ENCODE results near the gene NARS2.
"Not testable (repeated sequence)": the region's sequence is repeated elsewhere in the genome, so short reads cannot be mapped to it uniquely, and the experiment has no call there.

Gene NARS2

GRCh38 chr11:78539506-78539905, 35.2 kb downstream of the NARS2 start:
- DNase-seq: no peak

- DNase-seq: no peak
Observed at GRCh38 chr11:78536933-78537332, 37.7 kb downstream of the NARS2 start.

GRCh38 chr11:78535920-78536319, 38.7 kb downstream of the NARS2 start:
- DNase-seq: no peak

GRCh38 chr11:78535027-78535426, 39.6 kb downstream of the NARS2 start:
- no peak for DNase-seq

GRCh38 chr11:78533399-78533798, 41.3 kb downstream of the NARS2 start:
- no peak for DNase-seq

GRCh38 chr11:78532991-78533390, 41.7 kb downstream of the NARS2 start:
- no peak for DNase-seq

- no peak for DNase-seq
Observed at GRCh38 chr11:78526497-78527146, 48.0 kb downstream of the NARS2 start.

- DNase-seq: no peak
Observed at GRCh38 chr11:78525720-78526119, 48.9 kb downstream of the NARS2 start.

GRCh38 chr11:78520230-78520629, 54.4 kb downstream of the NARS2 start:
- DNase-seq: no peak

- DNase-seq: no peak
Observed at GRCh38 chr11:78516281-78516680, 58.4 kb downstream of the NARS2 start.

- no peak for DNase-seq
Observed at GRCh38 chr11:78514922-78515502, 59.7 kb downstream of the NARS2 start.

GRCh38 chr11:78513085-78513484, 61.6 kb downstream of the NARS2 start:
- not testable (repeated sequence) for DNase-seq

- no peak for DNase-seq
Observed at GRCh38 chr11:78510597-78510996, 64.1 kb downstream of the NARS2 start.

GRCh38 chr11:78510025-78510596, 64.6 kb downstream of the NARS2 start:
- DNase-seq: no peak

GRCh38 chr11:78504708-78505107, 70.0 kb downstream of the NARS2 start:
- DNase-seq: no peak

- no peak for DNase-seq
Observed at GRCh38 chr11:78504181-78504580, 70.5 kb downstream of the NARS2 start.

- DNase-seq: no peak
Observed at GRCh38 chr11:78499971-78500370, 74.7 kb downstream of the NARS2 start.

- no peak for DNase-seq
Observed at GRCh38 chr11:78497293-78497692, 77.4 kb downstream of the NARS2 start.

GRCh38 chr11:78493413-78493975, 81.2 kb downstream of the NARS2 start:
- DNase-seq: no peak

- DNase-seq: no peak
Observed at GRCh38 chr11:78492973-78493372, 81.7 kb downstream of the NARS2 start.

- no peak for DNase-seq
Observed at GRCh38 chr11:78489184-78489583, 85.5 kb downstream of the NARS2 start.

GRCh38 chr11:78478536-78478935, 96.1 kb downstream of the NARS2 start:
- DNase-seq: no peak

- DNase-seq: no peak
Observed at GRCh38 chr11:78476066-78476465, 98.6 kb downstream of the NARS2 start.

GRCh38 chr11:78474451-78474850, 100.2 kb downstream of the NARS2 start:
- DNase-seq: no peak

Measured in NK-92 treated with Interleukin-12 subunit alpha and Interleukin-12 subunit beta, amount 100 ng/mL, for 24 hours (cell line).